Kidney (tissue), 14 donors: ENCODE measurements around the gene ATP1A2. TPM values are rescaled to one million over a fixed set of nuclear protein-coding genes. Genes with fewer than 3 reads are reported as not detected.
"Not testable (repeated sequence)": the region's sequence is repeated elsewhere in the genome, so short reads cannot be mapped to it uniquely, and the experiment has no call there.

ENCODE experiments used
- DNase-seq, 5 donors: peaks; one replicate each; pipeline ENCODE4 v3.0.0-alpha.2; 2013 to 2020
- FAIRE-seq: peaks from 2 replicates; lab custom pipeline; 2012; peaks lifted over from hg19 to GRCh38; lab: Jason Lieb, UNC
- H3K27ac ChIP-seq, 2 donors: one replicate each; pipeline ENCODE4 v1.7.0; 2013; ENCODE audit warnings: low read depth in 2 of 2, low read length in 2 of 2, inconsistent platforms in 1 of 2
- H3K27me3 ChIP-seq: one replicate; pipeline ENCODE4 v1.7.1; 2013; ENCODE audit warnings: low read length, inconsistent platforms; ENCODE audit not compliant: control insufficient read depth, insufficient read depth
- H3K36me3 ChIP-seq, 3 donors: one replicate each; pipeline versions ENCODE4 v1.7.0 to v1.7.1; 2013; ENCODE audit warnings: low read length in 3 of 3, control low read depth in 1 of 3, inconsistent platforms in 1 of 3; ENCODE audit not compliant: insufficient read depth in 3 of 3, control insufficient read depth in 2 of 3
- H3K4me1 ChIP-seq, 3 donors: one replicate each; pipeline versions ENCODE4 v1.7.0 to v1.7.1; 2013; ENCODE audit warnings: low read length in 3 of 3, inconsistent platforms in 1 of 3, low read depth in 1 of 3; ENCODE audit not compliant: control insufficient read depth in 2 of 3, insufficient read depth in 2 of 3
- H3K4me3 ChIP-seq, 3 donors: one replicate each; pipeline versions ENCODE4 v1.7.0 to v1.8.1; 2013; ENCODE audit warnings: low read length in 3 of 3, control low read depth in 1 of 3, inconsistent platforms in 1 of 3
- H3K9ac ChIP-seq, 3 donors: one replicate each; pipeline versions ENCODE4 v1.7.0 to v1.7.1; 2013; ENCODE audit warnings: low read length in 3 of 3, control low read depth in 1 of 3, inconsistent platforms in 1 of 3
- H3K9me3 ChIP-seq, 3 donors: one replicate each; pipeline versions ENCODE4 v1.7.0 to v1.7.1; 2013; ENCODE audit warnings: low read length in 3 of 3, control low read depth in 1 of 3, inconsistent platforms in 1 of 3; ENCODE audit not compliant: control insufficient read depth in 2 of 3, insufficient read depth in 1 of 3
- intact Hi-C: fragments of 100-400 bp; cut with DNase I; formaldehyde crosslinking; loops from one replicate; pipeline ENCODE4 v1.11.1; 2022
- polyA plus RNA-seq: library from polyadenylated mRNA; stranded (reverse); fragments of 350-450 nt; fragmentation: Illumina TruSeq; extraction: RNeasy Lipid Tissue Mini Kit (QIAGEN cat#74804); gene quantifications from one replicate; pipeline ENCODE4 v1.2.3, GENCODE V29; 2014; ENCODE audit warnings: low read depth, low replicate concordance; ENCODE audit not compliant: insufficient read depth
- total RNA-seq: library from RNA; stranded (reverse); fragmentation: NEBNext Ultra II Directional; extraction: Animal tissue kit (Norgen Biotek cat#: 25700); gene quantifications from one replicate; pipeline ENCODE4 v1.2.1, GENCODE V29; 2021
- TF ChIP-seq, protein P1 (sequence below): IDR thresholded peaks from 3 replicates; pipeline ENCODE4 v1.5.1; 2012; ENCODE audit warnings: mild to moderate bottlenecking, moderate library complexity, borderline replicate concordance; ENCODE audit not compliant: insufficient read depth; ENCODE audit errors: extremely low read depth
- donor health status: control.
- donor health status: control.
- donor health status: control.
- donor health status: control.
- donor health status: control.
- donor health status: DM: yes; HTN: yes; CAD: no.
- donor health status: Normal renal cell carcinoma (clear cell type).

ATP1A2 gene
- total and polyA plus RNA-seq, 2 donors from 2014 or later: 4.1 to 5.5 TPM

DNA sequence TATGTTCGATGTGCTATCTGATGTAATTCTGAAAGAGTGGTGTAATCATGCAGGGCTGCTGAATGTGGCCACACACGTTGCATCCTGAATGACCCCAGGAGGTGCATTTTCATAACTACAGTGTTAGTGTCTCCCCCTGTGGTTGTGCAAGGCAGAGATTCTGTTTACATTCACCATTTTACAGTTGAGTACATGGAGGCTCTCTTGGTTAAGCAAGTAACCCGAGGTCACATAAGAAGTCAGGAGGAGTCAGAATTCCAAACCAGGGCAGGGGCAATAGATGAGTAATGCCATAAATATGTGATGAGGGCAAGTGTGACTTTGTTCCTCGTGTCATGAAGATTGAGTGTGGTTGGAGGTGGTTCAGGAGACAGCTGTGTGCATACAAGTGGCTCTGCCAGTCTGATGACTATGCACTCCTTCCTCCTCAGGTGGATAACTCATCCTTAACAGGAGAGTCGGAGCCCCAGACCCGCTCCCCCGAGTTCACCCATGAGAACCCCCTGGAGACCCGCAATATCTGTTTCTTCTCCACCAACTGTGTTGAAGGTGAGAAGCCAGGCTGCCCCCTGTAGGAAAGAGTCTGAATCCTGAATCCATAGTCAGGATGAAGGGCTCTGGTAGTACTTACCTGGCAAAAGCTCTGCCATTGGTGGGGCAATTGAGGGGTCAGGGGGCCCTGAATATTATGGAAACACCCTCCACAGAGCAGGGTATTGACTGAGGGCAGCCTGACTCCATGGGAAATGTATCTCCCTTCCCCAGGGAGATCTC lies 9.3 kb downstream of the ATP1A2 start:
- Histone ChIP-seq H3K27ac (no peak overlapping the region), H3K4me3 (no peak overlapping the region), H3K9me3 (no peaks in the 10 kb centered on the region), H3K36me3 (no peaks in the 10 kb centered on the region), H3K9ac (no peak overlapping the region), H3K27me3 (no peaks in the 10 kb centered on the region), H3K4me1 (no peaks in the 10 kb centered on the region)
- intact Hi-C loops: no loop called here
- TF ChIP-seq, protein P1, sequence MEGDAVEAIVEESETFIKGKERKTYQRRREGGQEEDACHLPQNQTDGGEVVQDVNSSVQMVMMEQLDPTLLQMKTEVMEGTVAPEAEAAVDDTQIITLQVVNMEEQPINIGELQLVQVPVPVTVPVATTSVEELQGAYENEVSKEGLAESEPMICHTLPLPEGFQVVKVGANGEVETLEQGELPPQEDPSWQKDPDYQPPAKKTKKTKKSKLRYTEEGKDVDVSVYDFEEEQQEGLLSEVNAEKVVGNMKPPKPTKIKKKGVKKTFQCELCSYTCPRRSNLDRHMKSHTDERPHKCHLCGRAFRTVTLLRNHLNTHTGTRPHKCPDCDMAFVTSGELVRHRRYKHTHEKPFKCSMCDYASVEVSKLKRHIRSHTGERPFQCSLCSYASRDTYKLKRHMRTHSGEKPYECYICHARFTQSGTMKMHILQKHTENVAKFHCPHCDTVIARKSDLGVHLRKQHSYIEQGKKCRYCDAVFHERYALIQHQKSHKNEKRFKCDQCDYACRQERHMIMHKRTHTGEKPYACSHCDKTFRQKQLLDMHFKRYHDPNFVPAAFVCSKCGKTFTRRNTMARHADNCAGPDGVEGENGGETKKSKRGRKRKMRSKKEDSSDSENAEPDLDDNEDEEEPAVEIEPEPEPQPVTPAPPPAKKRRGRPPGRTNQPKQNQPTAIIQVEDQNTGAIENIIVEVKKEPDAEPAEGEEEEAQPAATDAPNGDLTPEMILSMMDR: no peak
- no peak for FAIRE-seq
- DNase-seq: peak in 1 of 5 donors; percentile 32

DNA sequence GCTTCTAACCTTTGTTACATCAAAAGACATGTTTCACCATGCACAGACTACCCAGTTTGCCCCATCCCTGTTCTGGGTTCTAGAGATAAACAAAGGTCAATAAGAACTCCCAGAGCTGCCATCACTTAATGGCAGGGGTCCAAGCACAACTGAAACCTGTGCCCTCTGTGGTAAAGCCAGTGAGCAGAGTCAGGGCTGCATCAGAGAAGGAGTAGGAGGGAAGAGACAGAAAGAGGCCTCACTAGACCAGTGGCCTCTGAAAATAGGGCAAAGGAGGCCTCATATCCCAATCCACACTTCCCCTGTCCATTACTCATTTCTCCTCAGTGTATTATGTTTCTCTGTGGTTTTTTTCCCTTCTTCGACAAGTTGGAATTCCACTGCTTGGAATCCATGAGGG lies 10.2 kb downstream of the ATP1A2 start:
- H3K4me1 ChIP-seq: no peaks in the 10 kb centered on the region
- H3K9ac ChIP-seq: no peak overlapping the region
- H3K27ac ChIP-seq: no peak overlapping the region
- no peak overlapping the region for H3K4me3 ChIP-seq
- no peaks in the 10 kb centered on the region for H3K9me3 ChIP-seq
- DNase-seq (peak in 1 of 5 donors; percentile 2), FAIRE-seq (no peak)
- H3K27me3 ChIP-seq: no peaks in the 10 kb centered on the region
- no peaks in the 10 kb centered on the region for H3K36me3 ChIP-seq
- intact Hi-C loops: no loop called here
- TF ChIP-seq, protein P1: no peak

DNA sequence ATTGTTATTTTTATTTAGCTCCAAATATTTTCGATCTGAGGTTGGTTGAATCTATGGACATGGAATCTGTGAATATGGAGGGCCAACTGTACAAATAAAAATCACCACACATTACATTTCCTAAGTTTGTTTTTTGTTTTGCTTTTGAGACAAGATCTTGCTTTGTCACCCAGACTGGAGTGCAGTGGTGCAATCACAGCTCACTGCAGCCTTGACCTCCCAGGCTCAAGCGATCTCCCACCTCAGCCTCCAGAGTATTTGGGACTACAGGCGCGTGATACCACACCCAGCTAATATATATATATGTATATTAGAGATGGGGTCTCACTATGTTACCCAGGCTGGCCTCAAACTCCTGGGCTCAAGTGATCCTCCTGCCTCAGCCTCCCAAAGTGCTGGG lies 10.8 kb downstream of the ATP1A2 start:
- intact Hi-C loops, H3K4me1 ChIP-seq, H3K27ac ChIP-seq, H3K4me3 ChIP-seq, H3K9ac ChIP-seq, FAIRE-seq, H3K27me3 ChIP-seq, H3K36me3 ChIP-seq, DNase-seq, H3K9me3 ChIP-seq: not testable (repeated sequence)

DNA sequence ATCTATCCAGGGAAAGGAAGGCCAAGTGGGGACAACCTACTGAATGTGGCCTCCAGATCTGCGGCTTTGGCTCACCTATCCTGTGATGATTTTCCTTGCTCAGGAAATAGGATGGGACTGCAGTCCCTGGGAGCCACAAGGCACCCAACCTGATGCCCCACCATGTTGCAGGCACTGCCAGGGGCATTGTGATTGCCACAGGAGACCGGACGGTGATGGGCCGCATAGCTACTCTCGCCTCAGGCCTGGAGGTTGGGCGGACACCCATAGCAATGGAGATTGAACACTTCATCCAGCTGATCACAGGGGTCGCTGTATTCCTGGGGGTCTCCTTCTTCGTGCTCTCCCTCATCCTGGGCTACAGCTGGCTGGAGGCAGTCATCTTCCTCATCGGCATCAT lies 11.8 kb downstream of the ATP1A2 start:
- DNase-seq: peak in 1 of 5 donors; percentile 33
- H3K9ac ChIP-seq: no peak overlapping the region
- intact Hi-C loops: no loop called here
- H3K36me3 ChIP-seq: no peaks in the 10 kb centered on the region
- no peak overlapping the region for H3K27ac ChIP-seq
- no peaks in the 10 kb centered on the region for H3K4me1 ChIP-seq
- H3K4me3 ChIP-seq: no peak overlapping the region
- no peaks in the 10 kb centered on the region for H3K27me3 ChIP-seq
- TF ChIP-seq, protein P1: no peak
- no peak for FAIRE-seq
- no peaks in the 10 kb centered on the region for H3K9me3 ChIP-seq
